GM19193 (cell line): ENCODE measurements around the gene TCF23.

Experiments used
- POLR2A ChIP-seq: IDR thresholded peaks from 4 replicates; pipeline ENCODE4 v1.6.1; 2011; ENCODE audit not compliant: insufficient read depth, insufficient read length; ENCODE audit errors: extremely low read depth

Gene TCF23

DNA sequence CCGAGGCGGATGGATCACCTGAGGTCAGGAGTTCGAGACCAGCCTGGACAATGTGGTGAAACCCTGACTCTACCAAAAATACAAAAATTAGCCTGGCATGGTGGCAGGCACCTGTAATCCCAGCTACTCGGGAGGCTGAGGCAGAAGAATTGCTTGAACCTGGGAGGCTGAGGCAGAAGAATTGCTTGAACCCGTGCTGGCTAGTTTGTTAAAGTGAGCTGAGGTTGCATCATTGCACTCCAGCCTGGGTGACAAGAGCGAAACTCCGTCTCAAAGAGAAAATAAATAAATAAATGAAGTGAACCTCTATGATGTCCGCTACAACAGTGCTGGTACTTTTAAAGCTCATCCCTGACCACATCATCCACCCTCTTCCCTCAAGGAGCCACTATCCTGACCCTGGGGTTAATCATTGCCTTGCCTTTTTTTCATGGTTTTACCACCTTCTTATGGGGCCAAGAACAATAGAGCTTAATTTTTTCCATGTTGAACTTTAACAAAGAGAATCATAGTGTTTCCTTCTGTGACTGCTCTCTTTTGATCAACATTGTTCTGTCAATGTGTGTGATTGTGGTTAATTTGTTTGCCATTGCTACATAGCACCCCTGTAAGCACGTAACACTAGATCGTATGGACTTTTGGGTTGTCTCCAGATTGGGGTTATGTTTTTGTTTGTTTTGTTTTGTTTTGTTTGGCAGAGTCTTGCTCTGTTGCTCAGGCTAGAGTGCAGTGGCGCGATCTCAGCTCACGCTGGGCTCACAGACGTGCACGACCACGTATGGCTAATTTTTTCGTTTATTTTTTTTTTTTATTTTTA, 45.9 kb downstream of the TCF23 start:
- TF ChIP-seq POLR2A, result no peak

GRCh38 chr2:27198627-27199026, 49.8 kb downstream of the TCF23 start:
- no peak for TF ChIP-seq POLR2A

DNA sequence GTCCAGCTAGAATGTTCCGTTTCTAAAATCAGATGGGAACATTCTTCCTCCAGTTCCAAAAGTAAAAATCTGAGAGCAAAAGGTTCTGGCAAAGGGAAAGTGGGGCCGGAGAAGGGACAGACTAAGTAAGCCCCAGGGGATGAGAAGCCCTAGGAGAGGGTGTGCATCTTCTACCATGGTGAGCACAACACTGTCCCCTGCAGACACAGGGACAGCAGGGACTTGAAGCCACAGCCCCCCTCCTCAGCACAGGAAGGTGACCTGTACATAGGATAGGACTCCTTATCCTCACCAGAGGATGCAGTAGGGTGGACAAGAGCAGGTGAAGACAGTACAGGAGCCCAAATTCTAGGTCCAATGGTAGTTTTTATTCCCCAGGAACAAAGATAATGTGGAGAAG, 50.4 kb downstream of the TCF23 start:
- TF ChIP-seq POLR2A, result no peak

GRCh38 chr2:27201675-27202074, 52.9 kb downstream of the TCF23 start:
- no peak for TF ChIP-seq POLR2A

GRCh38 chr2:27202854-27203253, 54.0 kb downstream of the TCF23 start:
- TF ChIP-seq POLR2A, result no peak

GRCh38 chr2:27203741-27204140, 54.9 kb downstream of the TCF23 start:
- TF ChIP-seq POLR2A, result no peak

GRCh38 chr2:27204566-27204965, 55.8 kb downstream of the TCF23 start:
- no peak for TF ChIP-seq POLR2A

GRCh38 chr2:27205206-27205605, 56.4 kb downstream of the TCF23 start:
- no peak for TF ChIP-seq POLR2A

- no peak for TF ChIP-seq POLR2A
Observed at GRCh38 chr2:27206346-27206745, 57.5 kb downstream of the TCF23 start.
